GM21576 (cell line): ENCODE measurements around the gene NUAK1.

Experiments
- ATAC-seq: cut with Tn5 transposase; IDR thresholded peaks from one replicate; pipeline ENCODE4 v1.9.1; 2021; ENCODE audit warnings: mild to moderate bottlenecking, moderate library complexity; ENCODE audit not compliant: unreplicated experiment

The NUAK1 gene

GRCh38 chr12:106065506-106065905 lies 73.2 kb downstream of the NUAK1 start:
- no peak for ATAC-seq

- ATAC-seq, result no peak
These were observed 74.1 kb downstream of the NUAK1 start for GRCh38 chr12:106064721-106065021.

- ATAC-seq, result no peak
These were observed 74.7 kb downstream of the NUAK1 start for GRCh38 chr12:106063826-106064720.

- ATAC-seq, result no peak
These were observed 76.1 kb downstream of the NUAK1 start for GRCh38 chr12:106062693-106063092.

- ATAC-seq, result no peak
These were observed 80.2 kb downstream of the NUAK1 start for GRCh38 chr12:106058256-106059182.

- ATAC-seq, result no peak
These were observed 84.7 kb downstream of the NUAK1 start for GRCh38 chr12:106054049-106054448.

GRCh38 chr12:106051853-106052531 lies 86.8 kb downstream of the NUAK1 start:
- ATAC-seq, result no peak

- no peak for ATAC-seq
These were observed 89.2 kb downstream of the NUAK1 start for GRCh38 chr12:106049546-106049945.

GRCh38 chr12:106049105-106049504 lies 89.6 kb downstream of the NUAK1 start:
- ATAC-seq, result no peak

GRCh38 chr12:106048676-106049075 lies 90.1 kb downstream of the NUAK1 start:
- ATAC-seq, result no peak

- ATAC-seq, result no peak
These were observed 90.7 kb downstream of the NUAK1 start for GRCh38 chr12:106048016-106048415.

GRCh38 chr12:106046947-106047346 lies 91.8 kb downstream of the NUAK1 start:
- ATAC-seq, result no peak

- no peak for ATAC-seq
These were observed 92.4 kb downstream of the NUAK1 start for GRCh38 chr12:106046301-106046846.

- no peak for ATAC-seq
These were observed 93.5 kb downstream of the NUAK1 start for GRCh38 chr12:106045251-106045674.

GRCh38 chr12:106044773-106045172 lies 94.0 kb downstream of the NUAK1 start:
- ATAC-seq, result no peak

- ATAC-seq, result no peak
These were observed 96.7 kb downstream of the NUAK1 start for GRCh38 chr12:106042037-106042436.

- ATAC-seq, result no peak
These were observed 98.2 kb downstream of the NUAK1 start for GRCh38 chr12:106040521-106040920.

- ATAC-seq, result no peak
These were observed 98.9 kb downstream of the NUAK1 start for GRCh38 chr12:106039646-106040404.

- ATAC-seq, result no peak
These were observed 99.5 kb downstream of the NUAK1 start for GRCh38 chr12:106039242-106039641.
